Measurements from ENCODE around the gene FLOT1. TPM values are rescaled to one million over a fixed set of nuclear protein-coding genes. Genes with fewer than 3 reads are reported as not detected.

The FLOT1 gene
- total and polyA plus RNA-seq, 2 of the 13 experiments (the other 11 are each of a cell fraction or from before 2014, with no cell fraction given): 82.3 to 130 TPM

GRCh38 chr6:30721198-30722024 is 21.1 kb downstream of the FLOT1 start (continued):
- TF ChIP-seq ZNF646 (CRISPR knock-in tag; IDR thresholded peaks at IDR 0.05) (no peak), ZNF746 (CRISPR knock-in tag; IDR thresholded peaks at IDR 0.05) (no peak), ZSCAN25 (CRISPR knock-in tag; IDR thresholded peaks at IDR 0.05) (no peak; the same call in 1 of the 2 replicates), ZNF256 (CRISPR knock-in tag; conservative IDR thresholded peaks at IDR 0.05) (peak; percentile 40; the same call in 1 of the 2 replicates), ZBTB10 (CRISPR knock-in tag; IDR thresholded peaks at IDR 0.05; ENCODE audit: borderline replicate concordance) (no peak), ZNF615 (CRISPR knock-in tag; IDR thresholded peaks at IDR 0.05; ENCODE audit: borderline replicate concordance) (no peak), BHLHE40 (IDR thresholded peaks at IDR 0.05; ENCODE audit: low read length) (peak; percentile 94), PRDM4 (CRISPR knock-in tag; IDR thresholded peaks at IDR 0.05; ENCODE audit: borderline replicate concordance) (no peak), ISL2 (CRISPR knock-in tag; IDR thresholded peaks at IDR 0.05) (peak; percentile 22; the same call in 1 of the 2 replicates), IRF9 (CRISPR knock-in tag; IDR thresholded peaks at IDR 0.05; ENCODE audit: borderline replicate concordance) (peak; percentile 78), LBX2 (CRISPR knock-in tag; IDR thresholded peaks at IDR 0.05; ENCODE audit: borderline replicate concordance) (no peak), SAP130 (CRISPR knock-in tag; IDR thresholded peaks at IDR 0.05; ENCODE audit: low read depth) (peak; percentile 84), HNF4G (IDR thresholded peaks at IDR 0.05; ENCODE audit: borderline replicate concordance, low read depth, low read length) (no peak), HNF4G (CRISPR knock-in tag; IDR thresholded peaks at IDR 0.05; ENCODE audit: borderline replicate concordance, low read depth) (no peak), RFX5 (IDR thresholded peaks at IDR 0.05; ENCODE audit: low read depth, low read length) (no peak)
